KOPT-K1 (cell line): ENCODE data around the gene NCAPH2.

ENCODE experiments used
- H3K27ac ChIP-seq: fragments of 200-600 bp; sonication (generic); 2 replicates; pipeline ENCODE4 v1.5.1; 2016; ENCODE audit warnings: antibody characterized with exemption, mild to moderate bottlenecking, low read depth, low read length; ENCODE audit not compliant: poor library complexity, severe bottlenecking
- H3K36me3 ChIP-seq: fragments of 200-600 bp; sonication (generic); 2 replicates; pipeline ENCODE4 v1.5.1; 2017; ENCODE audit warnings: antibody characterized with exemption, mild to moderate bottlenecking, low read length, moderate library complexity; ENCODE audit not compliant: insufficient read depth
- H3K9me3 ChIP-seq: fragments of 200-600 bp; sonication (generic); 2 replicates; pipeline ENCODE4 v1.5.1; 2017; ENCODE audit warnings: antibody characterized with exemption, low read length, mild to moderate bottlenecking; ENCODE audit not compliant: insufficient read depth, poor library complexity, severe bottlenecking

NCAPH2 gene

GRCh38 chr22:50470491-50470890 lies 37.5 kb upstream of the NCAPH2 start:
- Histone ChIP-seq H3K9me3 (no peaks in the 10 kb centered on the region), H3K27ac (peak overlapping the region; percentile 96), H3K36me3 (peaks cover 21% of the 10 kb centered on the region)

DNA sequence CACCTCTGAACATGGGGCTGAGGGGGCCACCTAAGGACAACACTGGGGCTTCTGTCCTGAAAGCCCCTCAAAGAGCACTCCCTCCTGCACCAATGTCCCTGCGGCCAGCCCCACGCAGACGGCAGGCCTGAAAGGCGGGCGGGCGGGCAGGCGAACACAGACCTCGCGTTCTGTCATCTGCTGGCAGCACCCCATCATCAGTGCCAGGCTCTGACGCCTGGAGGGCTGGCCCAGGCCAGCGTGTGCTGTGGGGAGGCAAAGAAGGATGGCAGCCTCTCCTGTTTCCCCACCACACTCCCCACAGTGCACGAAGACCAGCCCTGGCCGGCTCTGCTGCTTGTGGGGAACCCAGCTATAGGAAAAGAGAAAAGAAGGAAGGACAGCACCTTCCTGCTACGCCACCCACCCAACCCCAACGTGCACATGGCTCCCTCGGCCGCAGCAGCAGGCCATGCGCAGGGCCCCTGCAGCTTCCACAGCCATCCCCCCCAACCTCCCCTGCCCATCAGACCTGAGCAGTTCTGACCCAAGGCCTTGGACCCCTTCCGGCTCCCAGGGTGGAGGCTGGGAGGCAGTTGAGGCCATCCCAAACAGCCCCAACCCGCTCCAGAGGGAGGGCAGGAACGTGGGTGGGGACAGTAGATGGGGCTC lies 36.7 kb upstream of the NCAPH2 start:
- no peaks in the 10 kb centered on the region for H3K9me3 ChIP-seq
- H3K36me3 ChIP-seq, result peaks cover 13% of the 10 kb centered on the region
- H3K27ac ChIP-seq, result peak overlapping the region; percentile 96

DNA sequence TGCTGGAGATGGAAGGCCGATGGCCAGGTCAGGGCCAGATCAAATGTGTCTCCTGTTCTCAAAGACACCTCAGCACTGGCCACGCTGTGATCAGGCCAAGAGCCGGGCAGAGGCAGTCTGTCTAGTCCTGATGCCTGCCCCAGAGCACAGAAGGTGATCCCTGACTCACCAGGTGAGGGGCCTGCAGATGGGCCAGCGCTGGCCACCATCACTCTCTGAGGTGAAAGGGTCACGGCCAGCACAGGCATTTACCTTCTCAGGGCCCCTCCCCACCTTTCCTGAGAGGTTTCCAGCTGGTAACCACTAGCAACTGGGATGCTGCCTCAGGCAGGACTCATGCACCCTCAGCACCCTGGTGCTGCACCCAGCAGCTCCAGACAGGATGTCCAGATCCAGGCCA lies 36.1 kb upstream of the NCAPH2 start:
- Histone ChIP-seq H3K36me3 (peaks cover 6% of the 10 kb centered on the region), H3K9me3 (no peaks in the 10 kb centered on the region), H3K27ac (peak overlapping the region; percentile 96)

- Histone ChIP-seq H3K36me3 (no peaks in the 10 kb centered on the region), H3K9me3 (no peaks in the 10 kb centered on the region), H3K27ac (peak overlapping the region; percentile 96)
Observed at GRCh38 chr22:50473088-50473487, 34.9 kb upstream of the NCAPH2 start.

DNA sequence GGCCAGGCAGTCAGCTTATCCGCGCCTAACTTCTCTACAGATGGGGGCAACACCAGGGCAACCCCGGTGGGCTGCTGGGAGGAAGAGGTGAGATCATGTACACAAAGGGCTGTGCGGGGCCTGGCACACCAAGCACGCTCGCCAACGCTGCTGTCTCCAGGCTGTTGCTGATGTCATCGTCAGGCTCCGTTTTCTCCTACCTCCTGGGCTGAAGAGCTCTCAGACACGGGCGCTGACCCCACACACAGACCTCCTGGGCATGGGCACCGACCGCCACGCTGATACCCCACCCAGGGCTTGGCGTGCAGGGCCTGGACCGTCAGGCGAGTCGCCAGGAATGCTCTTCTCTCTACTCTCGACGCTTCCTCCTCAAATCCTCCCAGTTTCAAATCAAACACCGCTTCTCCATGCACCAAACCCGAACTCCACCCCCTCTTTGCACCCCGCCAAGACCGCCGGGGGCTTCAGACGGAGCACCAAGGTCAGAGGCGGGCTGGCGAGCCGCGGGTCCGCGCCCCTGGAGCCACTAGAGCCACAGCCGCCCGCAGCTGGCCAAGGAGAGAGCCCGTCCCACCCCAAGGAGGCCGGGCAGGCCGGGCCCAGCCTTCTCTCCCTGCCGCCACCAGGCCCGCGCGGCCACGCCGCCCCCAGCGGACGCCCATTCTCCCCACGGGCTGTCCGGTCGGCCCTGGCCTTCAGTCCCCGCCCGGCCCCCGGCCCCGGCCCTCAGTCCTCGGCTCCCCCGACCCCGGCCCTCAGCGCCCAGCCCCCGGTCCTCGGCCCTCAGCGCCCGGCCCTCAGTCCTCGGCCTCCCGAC lies 34.0 kb upstream of the NCAPH2 start:
- H3K36me3 ChIP-seq, result no peaks in the 10 kb centered on the region
- H3K27ac ChIP-seq, result peak overlapping the region; percentile 96
- H3K9me3 ChIP-seq, result no peaks in the 10 kb centered on the region

- Histone ChIP-seq H3K36me3 (no peaks in the 10 kb centered on the region), H3K9me3 (no peaks in the 10 kb centered on the region), H3K27ac (peak within 1 kb of the TSS; percentile 96)
Observed at GRCh38 chr22:50474710-50475651, 33.0 kb upstream of the NCAPH2 start, which contains the start of gene SBF1. TSS of gene SBF1 (minus strand) at chr22:50475035. CDS start at chr22:50474840, 195 bp downstream.

- Histone ChIP-seq H3K36me3 (no peaks in the 10 kb centered on the region), H3K9me3 (no peaks in the 10 kb centered on the region), H3K27ac (peak overlapping the region; percentile 96)
Observed at GRCh38 chr22:50475652-50476002, 32.4 kb upstream of the NCAPH2 start.

DNA sequence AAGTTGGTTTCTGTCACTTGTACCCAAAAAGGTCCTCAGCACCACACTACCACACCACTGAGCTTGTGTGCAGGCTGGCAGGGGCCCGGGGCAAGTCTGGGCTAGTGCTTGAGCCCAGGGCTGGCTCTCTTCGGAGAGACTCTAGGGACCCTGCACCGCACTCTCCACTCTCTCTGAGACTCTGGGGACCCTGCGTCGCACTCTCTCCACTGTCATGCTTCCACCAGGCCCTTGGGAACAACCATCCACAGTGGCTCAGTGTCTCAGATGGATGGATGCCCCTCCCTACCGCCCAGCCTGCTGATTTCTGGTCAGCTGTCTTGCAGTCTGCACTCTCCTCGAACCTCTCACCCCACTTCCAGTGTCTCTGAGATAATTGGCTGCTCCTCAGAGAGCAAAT lies 31.2 kb upstream of the NCAPH2 start:
- Histone ChIP-seq H3K36me3 (no peaks in the 10 kb centered on the region), H3K9me3 (no peaks in the 10 kb centered on the region), H3K27ac (no peak overlapping the region)

- Histone ChIP-seq H3K27ac (no peak overlapping the region), H3K9me3 (no peaks in the 10 kb centered on the region), H3K36me3 (no peaks in the 10 kb centered on the region)
Observed at GRCh38 chr22:50477923-50478322, 30.1 kb upstream of the NCAPH2 start.

- Histone ChIP-seq H3K27ac (no peak overlapping the region), H3K9me3 (no peaks in the 10 kb centered on the region), H3K36me3 (no peaks in the 10 kb centered on the region)
Observed at GRCh38 chr22:50479721-50480120, 28.3 kb upstream of the NCAPH2 start.

- H3K9me3 ChIP-seq, result no peaks in the 10 kb centered on the region
- no peaks in the 10 kb centered on the region for H3K36me3 ChIP-seq
- H3K27ac ChIP-seq, result no peak overlapping the region
Observed at GRCh38 chr22:50481045-50481439, 27.0 kb upstream of the NCAPH2 start.

- Histone ChIP-seq H3K27ac (no peak within 1 kb of the TSS), H3K9me3 (no peaks in the 10 kb centered on the region), H3K36me3 (no peaks in the 10 kb centered on the region)
Observed at GRCh38 chr22:50481440-50482106, 26.5 kb upstream of the NCAPH2 start, which contains the start of gene ADM2. TSS of gene ADM2 (plus strand) at chr22:50481543. CDS start at chr22:50481848, 305 bp downstream.

DNA sequence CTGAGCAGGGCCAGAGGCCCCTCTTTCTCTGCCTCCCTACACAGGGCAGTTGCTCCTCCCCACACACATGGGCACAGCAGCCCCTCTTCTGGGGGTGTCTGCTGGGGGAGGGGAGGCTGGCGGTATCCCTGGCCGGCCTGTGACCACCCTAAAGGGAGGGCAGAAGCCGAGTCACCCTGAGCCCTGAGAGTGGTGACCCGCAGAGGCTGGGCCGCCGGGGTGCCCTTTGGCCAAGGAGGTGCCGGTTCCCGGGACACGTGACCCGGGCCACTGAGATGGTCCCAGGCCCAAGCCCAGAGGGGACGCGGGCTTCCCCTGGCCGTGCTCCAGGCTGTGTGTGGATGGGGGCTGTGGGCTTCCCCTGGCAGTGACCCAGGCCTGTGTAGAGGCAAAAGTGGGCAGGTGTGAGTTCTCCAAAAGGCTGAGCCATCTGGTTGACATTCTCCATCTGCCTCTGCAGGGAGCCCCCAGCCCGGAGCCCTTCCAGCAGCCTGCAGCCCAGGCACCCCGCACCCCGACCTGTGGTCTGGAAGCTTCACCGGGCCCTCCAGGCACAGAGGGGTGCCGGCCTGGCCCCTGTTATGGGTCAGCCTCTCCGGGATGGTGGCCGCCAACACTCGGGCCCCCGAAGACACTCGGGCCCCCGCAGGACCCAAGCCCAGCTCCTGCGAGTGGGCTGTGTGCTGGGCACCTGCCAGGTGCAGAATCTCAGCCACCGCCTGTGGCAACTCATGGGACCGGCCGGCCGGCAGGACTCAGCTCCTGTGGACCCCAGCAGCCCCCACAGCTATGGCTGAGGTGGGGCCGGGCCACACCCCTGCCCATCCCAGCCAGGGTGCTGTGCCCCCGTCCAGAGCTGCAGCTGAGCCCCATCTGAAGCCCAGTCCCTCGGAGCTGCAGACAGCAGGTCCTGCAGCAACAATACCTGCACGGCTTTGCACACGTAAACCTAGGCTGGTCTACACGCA lies 25.6 kb upstream of the NCAPH2 start:
- no peaks in the 10 kb centered on the region for H3K9me3 ChIP-seq
- no peaks in the 10 kb centered on the region for H3K36me3 ChIP-seq
- no peak overlapping the region for H3K27ac ChIP-seq

- no peaks in the 10 kb centered on the region for H3K9me3 ChIP-seq
- no peak overlapping the region for H3K27ac ChIP-seq
- H3K36me3 ChIP-seq, result no peaks in the 10 kb centered on the region
Observed at GRCh38 chr22:50483106-50483505, 24.9 kb upstream of the NCAPH2 start.
